Choroid plexus epithelial cell (primary cell): ENCODE data around the gene BRD2.

Source experiments
- DNase-seq: peaks from one replicate; pipeline ENCODE4 v3.0.0-alpha.2; 2010; ENCODE audit warnings: low read depth
- H3K4me3 ChIP-seq: 2 replicates; pipeline ENCODE4 v1.5.1; 2011; ENCODE audit warnings: low read depth, mild to moderate bottlenecking, control low read depth, low read length, moderate library complexity
- CTCF ChIP-seq: conservative IDR thresholded peaks from 2 replicates; pipeline ENCODE4 v1.5.1; 2011; ENCODE audit warnings: low read depth, mild to moderate bottlenecking, control low read depth, inconsistent platforms, low read length, moderate library complexity

Gene BRD2

GRCh38 chr6:32977272-32977952 lies 9.0 kb downstream of the BRD2 start:
- TF ChIP-seq CTCF: no peak
- no peak for DNase-seq
- no peak overlapping the region for H3K4me3 ChIP-seq

GRCh38 chr6:32977953-32978324 lies 9.5 kb downstream of the BRD2 start:
- H3K4me3 ChIP-seq: no peak overlapping the region
- no peak for TF ChIP-seq CTCF
- DNase-seq: no peak

GRCh38 chr6:32979720-32980487 lies 11.5 kb downstream of the BRD2 start:
- TF ChIP-seq CTCF: no peak
- no peak for DNase-seq
- no peak overlapping the region for H3K4me3 ChIP-seq

- TF ChIP-seq CTCF: no peak
- H3K4me3 ChIP-seq: no peak overlapping the region
- DNase-seq: no peak
Observed at GRCh38 chr6:32980488-32981038, 12.2 kb downstream of the BRD2 start.

- TF ChIP-seq CTCF: no peak
- no peak for DNase-seq
- H3K4me3 ChIP-seq: no peak overlapping the region
Observed at GRCh38 chr6:32982084-32982701, 13.8 kb downstream of the BRD2 start.

GRCh38 chr6:32982702-32983492 lies 14.5 kb downstream of the BRD2 start:
- no peak for DNase-seq
- no peak overlapping the region for H3K4me3 ChIP-seq
- no peak for TF ChIP-seq CTCF
